CD4-positive, alpha-beta T cell treated with Interleukin-6 at 100 ng/mL for 8 hours (primary cell): ENCODE measurements around the gene POLR2M.

ENCODE experiments used
- DNase-seq: peaks from one replicate; pipeline ENCODE4 v3.0.0-alpha.2; 2020; ENCODE audit warnings: mixed read lengths, low spot score

Gene POLR2M

GRCh38 chr15:57740048-57740447 lies 33.5 kb downstream of the POLR2M start:
- DNase-seq: no peak

- DNase-seq: no peak
Measured at GRCh38 chr15:57741089-57741488, 34.6 kb downstream of the POLR2M start.

DNA sequence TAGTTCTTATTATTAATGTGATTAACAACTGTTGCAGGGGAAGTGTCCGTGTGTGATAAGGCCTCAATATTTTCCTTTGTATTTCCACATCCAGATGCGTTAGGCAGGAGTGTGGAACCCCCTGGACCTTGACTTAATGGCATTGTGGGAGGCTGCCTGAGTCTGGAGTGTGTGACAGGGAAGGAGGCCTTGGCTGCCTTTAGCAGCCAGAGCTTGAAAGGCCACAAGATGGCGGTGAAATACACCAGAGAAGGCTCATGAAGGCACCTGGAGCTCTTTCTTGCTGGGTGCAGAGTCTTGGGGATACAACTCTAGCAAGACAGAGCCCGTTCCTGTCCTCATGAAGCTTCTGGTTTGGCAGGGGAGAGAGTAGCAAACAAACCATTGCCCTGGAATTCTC lies 36.9 kb downstream of the POLR2M start:
- no peak for DNase-seq

- DNase-seq: no peak
Measured at GRCh38 chr15:57746786-57747185, 40.3 kb downstream of the POLR2M start.

GRCh38 chr15:57747206-57747896 lies 40.8 kb downstream of the POLR2M start:
- DNase-seq: no peak

GRCh38 chr15:57751177-57751800 lies 44.8 kb downstream of the POLR2M start:
- DNase-seq: no peak

- DNase-seq: no peak
Measured at GRCh38 chr15:57752436-57752835, 45.9 kb downstream of the POLR2M start.

- DNase-seq: no peak
Measured at GRCh38 chr15:57752840-57753239, 46.3 kb downstream of the POLR2M start.

- no peak for DNase-seq
Measured at GRCh38 chr15:57756466-57756865, 50.0 kb downstream of the POLR2M start.

DNA sequence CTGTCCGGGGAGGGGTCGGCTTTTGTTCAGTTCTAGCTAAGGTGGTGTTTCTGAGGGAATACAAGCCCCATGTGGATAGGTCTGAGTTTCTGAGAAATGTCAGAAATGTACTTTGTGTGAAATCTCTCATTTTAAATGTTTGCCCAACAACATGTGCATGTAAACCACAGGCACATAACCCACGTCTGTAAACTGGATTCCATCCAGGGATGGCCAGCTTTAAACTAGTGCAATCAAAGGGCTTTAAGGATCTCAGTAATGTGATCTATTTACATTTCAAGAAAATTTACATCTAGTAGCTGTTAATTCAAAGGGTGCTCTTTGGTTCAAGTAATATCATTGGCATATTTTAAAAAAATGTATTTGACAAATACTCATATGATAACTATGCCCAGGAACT lies 52.0 kb downstream of the POLR2M start:
- no peak for DNase-seq

DNA sequence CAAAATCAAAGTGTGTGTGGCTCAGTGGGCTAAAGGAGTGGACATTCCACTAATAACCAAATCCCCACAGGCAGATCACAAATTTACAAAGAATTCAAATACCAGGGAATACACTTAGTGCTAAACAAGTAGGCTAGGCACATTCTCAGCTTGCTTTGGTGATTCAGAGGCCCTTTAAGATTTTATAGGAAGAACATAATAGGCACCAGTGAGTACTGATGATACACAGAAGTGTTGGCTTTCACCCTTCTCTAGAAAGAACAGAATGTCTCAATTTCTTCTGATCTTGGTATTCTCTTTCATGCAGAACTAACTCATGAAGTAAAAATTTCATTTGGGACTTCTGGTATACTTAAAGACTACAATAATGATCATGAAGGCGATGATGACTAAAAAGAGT lies 55.0 kb downstream of the POLR2M start:
- no peak for DNase-seq

GRCh38 chr15:57762302-57762701 lies 55.8 kb downstream of the POLR2M start:
- no peak for DNase-seq

DNA sequence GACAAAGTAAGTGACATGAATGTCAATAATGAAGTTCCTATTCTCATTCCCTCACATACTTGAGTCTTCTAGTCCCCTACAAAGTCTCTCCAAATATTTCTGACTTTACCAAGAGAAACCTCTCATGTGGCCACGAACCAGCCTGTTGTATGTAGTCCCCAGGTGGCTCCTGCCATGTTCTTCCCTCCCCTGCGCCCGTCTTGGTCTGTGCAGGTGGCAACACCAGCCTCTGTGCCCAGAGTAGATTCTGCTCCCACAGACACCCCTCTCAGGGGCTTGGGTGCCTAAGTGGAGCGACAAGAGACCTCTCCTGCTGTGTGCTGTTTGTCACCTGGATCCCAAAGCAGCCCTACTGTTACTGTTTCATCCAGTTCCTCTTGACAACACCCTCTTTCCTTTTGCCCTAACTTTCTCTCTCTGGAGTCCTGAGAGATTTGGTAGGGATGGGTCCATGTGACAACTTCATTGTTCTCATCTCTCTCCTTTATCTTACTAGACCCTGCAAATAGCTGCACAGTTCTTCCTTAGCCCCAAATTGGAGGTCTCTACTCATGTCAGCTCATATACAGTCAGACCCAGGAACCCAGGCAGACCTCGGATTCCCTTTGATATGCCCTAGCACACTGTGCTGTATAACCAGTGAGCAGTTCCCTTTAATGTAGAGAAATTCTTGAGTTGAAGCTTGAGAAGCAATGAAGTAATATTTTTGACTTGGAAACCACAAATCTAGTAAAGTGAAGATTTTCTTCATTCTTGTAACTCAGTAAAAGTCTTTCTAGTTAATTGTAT lies 56.9 kb downstream of the POLR2M start:
- no peak for DNase-seq
